Measurements from ENCODE around the gene KLK7.

KLK7 gene

GRCh38 chr19:50968716-50969412 lies 14.9 kb downstream of the KLK7 start:
- Histone ChIP-seq H3K9me3 (ENCODE audit: insufficient read depth, low read length) (no peaks in the 10 kb centered on the region), H3K27me3 (ENCODE audit: insufficient read depth, insufficient read length) (no peaks in the 10 kb centered on the region), H3K4me3 (ENCODE audit: insufficient read length, low read depth) (no peak overlapping the region), H3K4me1 (ENCODE audit: insufficient read depth, insufficient read length) (peaks cover 11% of the 10 kb centered on the region), H3K9ac (ENCODE audit: insufficient read length, low read depth) (peak overlapping the region; percentile 21), H3K36me3 (ENCODE audit: insufficient read depth, insufficient read length, low read length) (no peaks in the 10 kb centered on the region)
- TF ChIP-seq SUZ12 (IDR thresholded peaks at IDR 0.05; ENCODE audit: extremely low read depth, insufficient read depth, insufficient read length), result no peak
- no peak for DNase-seq (ENCODE audit: low read depth, low spot score)

DNA sequence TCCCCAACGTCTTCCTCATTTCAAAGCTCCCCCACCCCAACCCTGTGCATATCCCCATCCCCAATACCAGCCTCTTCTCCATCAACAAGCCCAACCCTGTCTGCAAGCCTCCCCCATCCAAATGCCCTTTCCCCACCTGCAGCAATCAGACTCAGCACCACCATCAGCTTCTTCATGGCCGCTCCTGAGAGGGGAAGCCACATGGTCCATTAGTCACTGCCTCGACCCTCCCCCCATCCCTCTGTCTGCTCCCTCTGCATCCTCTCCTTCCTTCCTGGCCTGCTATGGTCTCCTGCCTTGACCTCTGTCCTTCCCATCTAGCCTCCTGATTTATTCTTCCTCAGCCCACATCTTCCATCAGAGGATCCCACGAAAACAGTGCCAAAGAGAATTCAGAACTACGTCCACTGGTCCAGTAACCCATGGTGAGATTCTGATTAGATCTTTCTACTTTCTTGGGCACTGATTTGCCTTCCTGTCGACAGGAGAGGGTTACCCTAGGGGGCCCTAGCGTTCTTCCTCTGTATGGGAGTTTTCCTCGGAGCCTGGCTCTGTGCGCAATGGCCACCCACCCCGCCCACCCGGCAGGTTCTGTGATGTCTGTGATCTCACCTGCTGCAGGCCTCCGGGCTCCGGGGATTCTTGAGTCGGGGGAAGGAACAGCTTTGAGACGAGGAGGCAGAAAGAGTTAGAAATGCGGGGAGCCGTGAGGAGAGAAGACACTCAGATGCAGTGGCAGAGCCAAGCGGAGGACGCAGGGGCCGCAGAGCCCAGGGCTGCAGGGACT lies 15.6 kb downstream of the KLK7 start:
- DNase-seq (ENCODE audit: low read depth, low spot score), result no peak
- no peaks in the 10 kb centered on the region for H3K27me3 ChIP-seq (ENCODE audit: insufficient read depth, insufficient read length)
- H3K9me3 ChIP-seq (ENCODE audit: insufficient read depth, low read length), result no peaks in the 10 kb centered on the region
- H3K9ac ChIP-seq (ENCODE audit: insufficient read length, low read depth), result peak overlapping the region; percentile 21
- H3K4me3 ChIP-seq (ENCODE audit: insufficient read length, low read depth), result no peak overlapping the region
- H3K4me1 ChIP-seq (ENCODE audit: insufficient read depth, insufficient read length), result peaks cover 11% of the 10 kb centered on the region
- no peaks in the 10 kb centered on the region for H3K36me3 ChIP-seq (ENCODE audit: insufficient read depth, insufficient read length, low read length)
- no peak for TF ChIP-seq YY1 (IDR thresholded peaks at IDR 0.05; ENCODE audit: insufficient read depth, insufficient read length)
- TF ChIP-seq ZNF274 (IDR thresholded peaks at IDR 0.05; ENCODE audit: low read depth, low read length), result no peak
- TF ChIP-seq SUZ12 (IDR thresholded peaks at IDR 0.05; ENCODE audit: extremely low read depth, insufficient read depth, insufficient read length), result no peak

- Histone ChIP-seq H3K4me3 (ENCODE audit: insufficient read length, low read depth) (no peak overlapping the region), H3K27me3 (ENCODE audit: insufficient read depth, insufficient read length) (no peaks in the 10 kb centered on the region), H3K9ac (ENCODE audit: insufficient read length, low read depth) (no peak overlapping the region), H3K4me1 (ENCODE audit: insufficient read depth, insufficient read length) (peaks cover 9% of the 10 kb centered on the region), H3K36me3 (ENCODE audit: insufficient read depth, insufficient read length, low read length) (no peaks in the 10 kb centered on the region), H3K9me3 (ENCODE audit: insufficient read depth, low read length) (no peaks in the 10 kb centered on the region)
- DNase-seq (ENCODE audit: low read depth, low spot score), result no peak
- TF ChIP-seq YY1 (IDR thresholded peaks at IDR 0.05; ENCODE audit: insufficient read depth, insufficient read length) (no peak), SUZ12 (IDR thresholded peaks at IDR 0.05; ENCODE audit: extremely low read depth, insufficient read depth, insufficient read length) (no peak), ZNF274 (IDR thresholded peaks at IDR 0.05; ENCODE audit: low read depth, low read length) (no peak)
These were observed 19.5 kb downstream of the KLK7 start for GRCh38 chr19:50964266-50964665.

DNA sequence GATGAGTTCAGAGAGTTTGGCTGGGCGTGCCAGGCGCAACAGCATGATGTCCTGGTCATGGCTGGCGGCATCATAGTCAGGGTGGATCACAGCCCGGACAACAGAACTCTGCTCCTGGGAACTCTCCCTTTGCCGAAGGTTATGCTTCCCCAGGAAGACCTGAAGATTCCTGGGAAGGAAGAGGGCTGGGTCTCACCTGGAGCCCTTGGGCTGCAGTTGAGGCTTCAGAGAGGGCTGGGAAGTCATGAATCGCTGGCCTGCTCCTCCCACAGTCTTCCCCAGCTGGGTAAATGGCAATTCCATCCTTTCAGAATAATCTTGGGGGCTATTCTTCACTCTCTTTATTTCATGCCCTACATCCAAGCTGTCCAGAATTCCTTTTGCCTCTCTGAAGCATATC lies 20.3 kb downstream of the KLK7 start:
- no peak overlapping the region for H3K9ac ChIP-seq (ENCODE audit: insufficient read length, low read depth)
- H3K4me3 ChIP-seq (ENCODE audit: insufficient read length, low read depth), result no peak overlapping the region
- no peaks in the 10 kb centered on the region for H3K36me3 ChIP-seq (ENCODE audit: insufficient read depth, insufficient read length, low read length)
- TF ChIP-seq SUZ12 (IDR thresholded peaks at IDR 0.05; ENCODE audit: extremely low read depth, insufficient read depth, insufficient read length) (no peak), YY1 (IDR thresholded peaks at IDR 0.05; ENCODE audit: insufficient read depth, insufficient read length) (no peak)
- peaks cover 6% of the 10 kb centered on the region for H3K4me1 ChIP-seq (ENCODE audit: insufficient read depth, insufficient read length)
- no peak for DNase-seq (ENCODE audit: low read depth, low spot score)
- H3K9me3 ChIP-seq (ENCODE audit: insufficient read depth, low read length), result no peaks in the 10 kb centered on the region
- H3K27me3 ChIP-seq (ENCODE audit: insufficient read depth, insufficient read length), result peaks cover 5% of the 10 kb centered on the region

- Histone ChIP-seq H3K4me1 (ENCODE audit: insufficient read depth, insufficient read length) (peaks cover 3% of the 10 kb centered on the region), H3K36me3 (ENCODE audit: insufficient read depth, insufficient read length, low read length) (no peaks in the 10 kb centered on the region), H3K27me3 (ENCODE audit: insufficient read depth, insufficient read length) (peaks cover 5% of the 10 kb centered on the region), H3K4me3 (ENCODE audit: insufficient read length, low read depth) (no peak overlapping the region), H3K9ac (ENCODE audit: insufficient read length, low read depth) (no peak overlapping the region), H3K9me3 (ENCODE audit: insufficient read depth, low read length) (no peaks in the 10 kb centered on the region)
- no peak for TF ChIP-seq YY1 (IDR thresholded peaks at IDR 0.05; ENCODE audit: insufficient read depth, insufficient read length)
- no peak for TF ChIP-seq ZNF274 (IDR thresholded peaks at IDR 0.05; ENCODE audit: low read depth, low read length)
- TF ChIP-seq SUZ12 (IDR thresholded peaks at IDR 0.05; ENCODE audit: extremely low read depth, insufficient read depth, insufficient read length), result no peak
- DNase-seq (ENCODE audit: low read depth, low spot score), result no peak
These were observed 21.5 kb downstream of the KLK7 start for GRCh38 chr19:50962245-50962644.

GRCh38 chr19:50959731-50960500 lies 23.8 kb downstream of the KLK7 start:
- Histone ChIP-seq H3K9ac (ENCODE audit: insufficient read length, low read depth) (no peak overlapping the region), H3K4me1 (ENCODE audit: insufficient read depth, insufficient read length) (no peaks in the 10 kb centered on the region), H3K27me3 (ENCODE audit: insufficient read depth, insufficient read length) (peaks cover 5% of the 10 kb centered on the region), H3K4me3 (ENCODE audit: insufficient read length, low read depth) (no peak overlapping the region), H3K36me3 (ENCODE audit: insufficient read depth, insufficient read length, low read length) (no peaks in the 10 kb centered on the region), H3K9me3 (ENCODE audit: insufficient read depth, low read length) (no peaks in the 10 kb centered on the region)
- TF ChIP-seq ZNF274 (IDR thresholded peaks at IDR 0.05; ENCODE audit: low read depth, low read length), result no peak
- no peak for TF ChIP-seq YY1 (IDR thresholded peaks at IDR 0.05; ENCODE audit: insufficient read depth, insufficient read length)
- no peak for TF ChIP-seq SUZ12 (IDR thresholded peaks at IDR 0.05; ENCODE audit: extremely low read depth, insufficient read depth, insufficient read length)
- no peak for DNase-seq (ENCODE audit: low read depth, low spot score)

- H3K4me3 ChIP-seq (ENCODE audit: insufficient read length, low read depth), result no peak overlapping the region
- no peaks in the 10 kb centered on the region for H3K36me3 ChIP-seq (ENCODE audit: insufficient read depth, insufficient read length, low read length)
- TF ChIP-seq ZNF274 (IDR thresholded peaks at IDR 0.05; ENCODE audit: low read depth, low read length), result no peak
- H3K9ac ChIP-seq (ENCODE audit: insufficient read length, low read depth), result no peak overlapping the region
- no peaks in the 10 kb centered on the region for H3K9me3 ChIP-seq (ENCODE audit: insufficient read depth, low read length)
- peaks cover 5% of the 10 kb centered on the region for H3K27me3 ChIP-seq (ENCODE audit: insufficient read depth, insufficient read length)
- peaks cover 3% of the 10 kb centered on the region for H3K4me1 ChIP-seq (ENCODE audit: insufficient read depth, insufficient read length)
- DNase-seq (ENCODE audit: low read depth, low spot score), result no peak
These were observed 26.1 kb downstream of the KLK7 start for GRCh38 chr19:50957587-50957986.
